Middle frontal gyrus (tissue), 1 donor: Measurements from ENCODE around the gene ENOSF1.
"Not testable (repeated sequence)": the region's sequence is repeated elsewhere in the genome, so short reads cannot be mapped to it uniquely, and the experiment has no call there.

Source experiments
- DNase-seq: peaks from one replicate; pipeline ENCODE4 v3.0.0-alpha.2; 2015; ENCODE audit warnings: low spot score; ENCODE audit errors: extremely low spot score

Gene ENOSF1

GRCh38 chr18:712401-713134 is at the start of gene ENOSF1:
Gene ENOSF1, minus strand, starts transcription at chr18:712630. Its CDS starts 43 bp downstream, at chr18:712587.
- DNase-seq = peak; percentile 3

DNA sequence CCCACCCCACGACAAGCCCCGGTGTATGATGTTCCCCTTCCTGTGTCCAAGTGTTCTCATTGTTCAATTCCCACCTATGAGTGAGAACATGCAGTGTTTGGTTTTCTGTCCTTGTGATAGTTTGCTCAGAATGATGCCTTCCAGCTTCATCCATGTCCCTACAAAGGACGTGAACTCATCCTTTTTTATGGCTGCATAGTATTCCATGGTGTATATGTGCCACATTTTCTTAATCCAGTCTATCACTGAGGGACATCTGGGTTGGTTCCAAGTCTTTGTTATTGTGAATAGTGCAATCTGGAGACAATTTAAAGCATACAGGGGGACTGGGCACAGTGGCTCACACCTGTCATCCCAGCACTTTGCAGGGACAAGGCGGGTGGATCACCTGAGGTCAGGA is 47.4 kb upstream of the ENOSF1 start:
- DNase-seq = not testable (repeated sequence)

DNA sequence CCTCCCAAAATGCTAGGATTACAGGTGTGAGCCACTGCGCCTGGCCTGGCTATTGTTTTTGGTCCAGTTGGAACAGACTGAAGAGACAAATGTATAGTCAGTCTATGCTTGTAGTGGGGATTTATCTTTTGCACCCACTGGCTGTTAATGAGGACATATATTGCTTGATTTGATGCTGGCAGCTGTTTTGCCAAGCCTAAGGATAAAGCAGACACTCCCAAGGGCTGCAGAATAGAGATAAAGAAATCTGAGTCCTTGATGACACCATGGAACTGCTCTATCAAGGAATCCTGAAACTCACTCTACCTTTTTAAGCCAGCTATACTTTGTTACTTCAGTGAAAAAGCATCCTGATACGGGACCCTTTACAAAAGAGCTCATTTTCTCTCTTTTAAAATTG is 43.1 kb upstream of the ENOSF1 start:
- no peak for DNase-seq

- DNase-seq = no peak
Measured at GRCh38 chr18:754656-755055, 42.2 kb upstream of the ENOSF1 start.

- DNase-seq = no peak
Measured at GRCh38 chr18:750456-750855, 38.0 kb upstream of the ENOSF1 start.

DNA sequence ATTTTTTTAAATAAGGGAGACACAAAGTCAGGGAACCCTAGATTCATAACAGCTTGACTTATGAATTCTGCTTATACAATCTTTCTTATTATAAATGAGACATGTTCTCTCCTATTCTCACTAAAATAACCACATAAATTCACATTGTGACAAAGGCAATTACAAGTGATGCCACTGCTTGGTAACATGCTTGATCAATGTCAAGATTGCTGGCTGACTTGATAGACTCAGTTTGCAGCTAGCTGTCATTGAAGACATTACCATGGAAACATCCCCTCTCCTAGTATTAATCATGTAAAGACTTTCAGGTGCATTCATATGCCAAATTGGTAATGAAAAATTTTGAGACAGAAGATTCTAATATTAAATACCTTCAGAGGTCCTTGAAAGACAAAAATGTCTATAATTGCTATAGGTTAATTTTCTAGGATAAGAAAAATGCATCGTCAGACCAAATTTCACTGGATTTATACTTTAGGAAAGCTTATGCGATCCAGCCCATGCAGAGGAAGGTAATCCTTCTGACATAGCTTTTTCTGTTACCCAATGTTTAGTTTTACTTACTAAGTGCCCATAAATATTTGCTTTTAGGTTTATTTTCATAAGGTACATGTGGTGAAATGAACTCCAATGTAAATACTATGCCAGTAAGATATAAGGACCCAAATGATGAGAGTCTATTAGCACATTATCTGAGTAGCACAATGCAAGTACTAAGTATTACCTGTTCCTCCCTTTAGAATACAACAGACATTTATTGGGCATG is 32.6 kb upstream of the ENOSF1 start:
- no peak for DNase-seq

- no peak for DNase-seq
Measured at GRCh38 chr18:741931-742512, 29.6 kb upstream of the ENOSF1 start.

GRCh38 chr18:732371-732770 is 19.9 kb upstream of the ENOSF1 start:
- DNase-seq = no peak

- no peak for DNase-seq
Measured at GRCh38 chr18:731185-731584, 18.8 kb upstream of the ENOSF1 start.

GRCh38 chr18:730692-731091 is 18.3 kb upstream of the ENOSF1 start:
- no peak for DNase-seq

GRCh38 chr18:730120-730519 is 17.7 kb upstream of the ENOSF1 start:
- not testable (repeated sequence) for DNase-seq

GRCh38 chr18:725646-726045 is 13.2 kb upstream of the ENOSF1 start:
- DNase-seq = no peak

GRCh38 chr18:723541-724080 is 11.2 kb upstream of the ENOSF1 start:
- no peak for DNase-seq

DNA sequence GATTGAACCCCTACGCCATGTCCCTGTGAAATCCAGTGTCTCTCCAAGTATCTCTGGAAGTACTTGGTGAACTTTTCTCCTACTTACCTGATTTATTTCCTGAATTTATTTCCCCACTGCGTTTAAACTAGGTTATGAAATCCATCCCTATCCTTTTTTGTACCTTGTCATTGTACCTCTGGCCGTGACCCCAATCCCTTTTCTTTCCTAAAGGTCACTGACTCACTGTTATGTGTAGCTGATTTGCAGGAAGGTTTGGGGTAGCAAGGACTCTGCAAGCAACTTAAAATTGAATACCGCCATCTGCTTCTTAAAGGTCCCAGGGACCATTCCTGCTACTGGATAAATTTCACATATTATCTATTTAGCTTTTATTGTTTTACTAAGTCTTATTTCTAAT is 4.6 kb upstream of the ENOSF1 start:
- DNase-seq = no peak

DNA sequence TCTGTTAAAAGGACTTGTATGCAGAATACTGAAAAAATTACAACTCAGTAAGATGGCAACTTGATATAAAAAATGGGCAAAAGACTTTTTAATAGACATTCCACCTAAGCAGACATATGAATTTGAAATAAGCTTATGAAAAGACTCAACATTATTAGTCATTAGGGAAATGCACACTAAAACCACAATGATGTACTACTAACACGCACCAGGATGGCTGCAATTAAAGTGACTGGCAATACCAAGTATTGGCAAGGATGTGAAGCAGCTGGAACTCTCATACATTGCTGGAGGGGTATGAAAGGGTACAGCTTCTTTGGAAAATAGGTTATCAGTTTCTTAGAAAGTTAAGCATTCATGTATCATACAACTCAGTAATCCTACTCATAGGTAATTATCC is 3.2 kb upstream of the ENOSF1 start:
- no peak for DNase-seq

DNA sequence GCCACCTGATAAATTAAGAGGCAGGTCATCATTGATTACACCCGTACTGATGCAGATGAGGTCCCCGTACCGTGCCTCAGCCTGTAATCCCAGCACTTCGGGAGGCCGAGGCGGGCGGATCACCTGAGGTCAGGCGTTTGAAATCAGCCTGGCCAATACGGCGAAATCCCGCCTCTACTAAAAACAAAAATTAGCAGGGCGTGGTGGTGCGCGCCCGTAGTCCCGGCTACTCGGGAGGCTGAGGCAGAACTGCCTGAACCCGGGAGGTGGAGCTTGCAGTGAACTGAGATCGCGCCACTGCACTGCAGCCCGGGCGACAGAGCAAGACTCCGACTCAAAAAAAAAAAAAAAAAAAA is 683 bp upstream of the ENOSF1 start:
- no peak for DNase-seq

GRCh38 chr18:711657-712400 is 601 bp downstream of the ENOSF1 start:
- DNase-seq = peak; percentile 22

GRCh38 chr18:711310-711656 is 1.1 kb downstream of the ENOSF1 start:
- no peak for DNase-seq

DNA sequence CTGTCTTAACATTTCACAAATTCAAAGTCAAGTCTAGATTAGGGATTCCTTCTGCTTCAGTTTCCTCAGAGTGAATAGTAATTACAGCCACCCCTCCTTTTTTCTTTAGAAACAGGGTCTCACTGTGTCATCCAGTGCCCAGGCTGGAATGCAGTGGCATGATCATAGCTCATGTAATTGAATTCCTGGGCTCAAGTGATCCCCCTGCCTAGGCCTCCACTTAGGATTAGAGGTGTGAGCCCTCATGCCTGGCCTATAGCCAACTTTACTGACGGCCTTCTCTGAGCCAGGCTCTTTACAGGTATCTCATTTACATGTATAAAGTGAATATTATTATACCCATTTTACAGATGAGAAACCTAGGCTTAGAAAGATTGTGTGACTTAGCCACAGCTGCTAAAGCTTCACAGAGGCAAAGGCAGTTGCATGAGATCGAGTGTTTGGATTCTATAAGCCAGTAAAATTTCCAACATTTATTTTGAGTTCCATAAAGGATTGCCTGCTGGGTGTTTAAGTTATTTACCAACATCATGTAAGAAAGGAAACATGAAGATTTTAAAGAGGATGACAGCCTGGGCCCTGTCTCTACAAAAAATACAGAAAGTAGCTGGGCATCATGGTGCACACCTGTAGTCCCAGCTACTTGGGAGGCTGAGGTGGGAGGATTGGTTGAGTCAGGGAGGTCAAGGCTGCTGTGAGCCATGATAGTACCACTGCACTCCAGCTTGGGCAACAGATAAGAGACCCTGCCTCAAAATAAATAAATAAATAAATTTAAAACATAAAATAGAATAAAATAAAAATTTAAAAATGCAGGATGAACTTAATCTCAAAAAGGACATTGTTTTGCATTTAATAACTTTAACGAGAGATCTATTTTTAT is 1.8 kb downstream of the ENOSF1 start:
- DNase-seq = no peak

- no peak for DNase-seq
Measured at GRCh38 chr18:709771-710170, 2.7 kb downstream of the ENOSF1 start.

DNA sequence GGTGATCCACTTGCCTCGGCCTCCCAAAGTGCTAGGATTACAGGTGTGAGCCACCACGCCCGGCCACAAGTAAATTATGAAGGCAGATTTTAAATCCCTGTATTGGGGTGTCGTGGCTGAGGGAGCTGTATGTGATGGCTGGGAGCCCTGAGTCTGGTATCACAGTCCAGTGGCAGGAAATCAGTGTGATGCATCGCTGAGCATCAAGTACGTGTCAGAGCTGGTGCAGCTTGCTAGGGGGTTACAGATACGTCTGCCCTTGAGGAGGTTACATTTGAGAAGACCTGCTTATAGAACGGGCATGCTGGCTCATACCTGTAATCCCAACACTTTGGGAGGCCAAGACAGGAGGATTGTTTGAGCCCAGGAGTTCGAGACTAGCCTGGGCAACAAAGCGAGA is 4.3 kb downstream of the ENOSF1 start:
- DNase-seq = no peak
